Renal pelvis (tissue), 4 donors: ENCODE measurements around the gene ABCB1. TPM values are rescaled to one million over a fixed set of nuclear protein-coding genes. Genes with fewer than 3 reads are reported as not detected.
"Not testable (repeated sequence)": the region's sequence is repeated elsewhere in the genome, so short reads cannot be mapped to it uniquely, and the experiment has no call there.

Experiments
- DNase-seq: peaks from one replicate; pipeline ENCODE4 v3.0.0-alpha.2; 2013
- polyA plus RNA-seq, 3 donors: library from polyadenylated mRNA; unstranded; fragments of 120-200 nt; gene quantifications; one replicate each; pipeline ENCODE4 v1.2.1, GENCODE V29; 2013; ENCODE audit not compliant: insufficient read length in 3 of 3

Gene ABCB1
- polyA plus RNA-seq, 3 donors = 20.3 to 25.8 (median 21.9) TPM

- DNase-seq = no peak
Observed at GRCh38 chr7:87475359-87476178, 125.1 kb downstream of the ABCB1 start, which contains the start of gene ABCB4. Gene ABCB4, minus strand, starts transcription at chr7:87475680. Its CDS starts 215 bp downstream, at chr7:87475465.

DNA sequence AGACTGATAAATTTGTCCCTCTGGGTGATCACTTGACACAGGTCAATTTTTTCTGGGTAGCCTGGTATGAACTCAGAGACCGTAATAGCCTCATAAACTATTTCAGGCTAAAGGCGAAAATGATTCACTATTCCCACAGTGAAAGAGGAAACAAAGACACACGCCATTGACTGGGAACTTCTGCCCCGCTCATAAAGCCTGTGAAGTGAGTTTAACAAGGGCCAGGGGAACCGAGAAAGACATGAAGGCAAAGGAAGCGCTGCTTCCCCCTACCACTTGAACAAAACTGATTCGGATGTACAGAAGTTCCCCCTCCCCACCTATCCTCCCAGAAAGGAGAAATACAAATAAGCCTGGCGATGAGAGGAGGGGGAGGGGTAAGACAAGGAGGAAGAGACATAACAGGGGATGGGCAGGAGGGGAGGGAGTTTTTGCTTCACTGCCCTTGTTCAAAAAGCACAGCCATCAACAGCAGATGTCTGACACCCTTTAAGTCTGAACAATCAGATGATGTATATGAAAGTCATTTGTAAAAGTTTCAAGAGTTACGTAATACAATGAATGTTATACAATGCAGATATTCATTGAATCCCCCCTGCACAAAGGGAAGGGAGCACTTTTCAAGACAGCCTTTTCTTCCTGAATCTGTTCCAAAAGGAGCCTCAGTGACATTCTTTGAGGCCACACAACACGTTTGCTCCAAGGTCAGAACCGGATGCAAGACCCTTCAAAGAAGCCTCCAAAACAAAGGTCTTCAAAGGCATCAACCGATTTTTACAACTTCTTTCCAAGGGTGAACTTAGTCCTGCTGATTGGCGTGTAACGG, 125.9 kb downstream of the ABCB1 start:
- DNase-seq = peak; percentile 36

GRCh38 chr7:87473986-87474385, 126.7 kb downstream of the ABCB1 start:
- DNase-seq = no peak

GRCh38 chr7:87473192-87473591, 127.5 kb downstream of the ABCB1 start:
- no peak for DNase-seq

- no peak for DNase-seq
Observed at GRCh38 chr7:87471473-87471872, 129.2 kb downstream of the ABCB1 start.

DNA sequence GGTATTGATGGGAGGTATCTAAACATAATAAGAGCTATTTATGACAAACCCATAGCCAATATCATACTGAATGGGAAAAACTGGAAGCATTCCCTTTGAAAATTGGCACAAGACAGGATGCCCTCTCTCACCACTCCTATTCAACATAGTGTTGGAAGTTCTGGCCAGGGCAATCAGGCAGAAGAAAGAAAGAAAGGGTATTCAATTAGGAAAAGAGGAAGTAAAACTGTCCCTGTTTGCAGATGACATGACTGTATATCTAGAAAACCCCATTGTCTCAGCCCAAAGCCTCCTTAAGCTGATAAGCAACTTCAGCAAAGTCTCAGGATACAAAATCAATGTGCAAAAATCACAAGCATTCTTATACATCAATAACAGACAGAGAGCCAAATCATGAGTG, 131.5 kb downstream of the ABCB1 start:
- not testable (repeated sequence) for DNase-seq

DNA sequence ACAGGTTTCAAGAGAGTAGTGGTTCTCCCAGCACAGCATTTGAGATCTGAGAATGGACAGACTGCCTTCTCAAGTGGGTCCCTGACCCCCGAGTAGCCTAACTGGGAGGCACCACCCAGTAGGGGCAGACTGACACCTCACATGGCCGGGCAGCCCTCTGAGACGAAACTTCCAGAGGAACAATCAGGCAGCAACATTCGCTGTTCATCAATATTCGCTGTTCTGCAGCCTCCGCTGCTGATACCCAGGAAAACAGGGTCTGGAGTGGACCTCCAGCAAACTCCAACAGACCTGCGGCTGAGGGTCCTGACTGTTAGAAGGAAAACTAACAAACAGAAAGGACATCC, 135.2 kb downstream of the ABCB1 start:
- not testable (repeated sequence) for DNase-seq

DNA sequence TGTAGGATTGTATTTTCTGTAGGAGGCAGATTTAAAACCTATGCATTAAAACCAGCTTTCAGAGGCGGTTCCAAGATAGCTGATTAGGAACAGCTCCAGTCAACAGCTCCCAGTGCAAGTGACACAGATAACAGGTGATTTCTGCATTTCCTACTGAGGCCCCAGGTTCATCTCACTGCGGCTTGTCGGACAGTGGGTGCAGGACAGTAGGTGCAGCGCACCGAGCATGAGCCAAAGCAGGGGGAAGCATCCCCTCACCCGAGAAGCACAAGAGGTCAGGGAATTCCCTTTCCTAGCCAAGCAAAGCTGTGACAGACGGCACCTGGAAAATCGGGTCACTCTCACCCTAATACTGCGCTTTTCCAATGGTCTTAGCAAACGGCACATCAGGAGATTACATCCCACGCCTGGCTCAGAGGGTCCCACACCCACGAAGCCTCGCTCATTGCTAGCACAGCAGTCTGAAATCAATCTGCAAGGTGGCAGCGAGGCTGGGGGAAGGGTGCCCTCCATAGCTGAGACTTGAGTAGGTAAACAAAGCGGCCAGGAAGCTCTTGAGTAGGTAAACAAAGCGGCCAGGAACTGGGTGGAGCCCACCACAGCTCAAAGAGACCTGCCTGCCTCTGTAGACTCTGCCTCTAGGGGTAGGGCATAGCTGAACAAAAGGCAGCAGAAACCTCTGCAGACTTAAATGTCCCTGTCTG, 135.7 kb downstream of the ABCB1 start:
- not testable (repeated sequence) for DNase-seq

- DNase-seq = no peak
Observed at GRCh38 chr7:87463982-87464381, 136.7 kb downstream of the ABCB1 start.

DNA sequence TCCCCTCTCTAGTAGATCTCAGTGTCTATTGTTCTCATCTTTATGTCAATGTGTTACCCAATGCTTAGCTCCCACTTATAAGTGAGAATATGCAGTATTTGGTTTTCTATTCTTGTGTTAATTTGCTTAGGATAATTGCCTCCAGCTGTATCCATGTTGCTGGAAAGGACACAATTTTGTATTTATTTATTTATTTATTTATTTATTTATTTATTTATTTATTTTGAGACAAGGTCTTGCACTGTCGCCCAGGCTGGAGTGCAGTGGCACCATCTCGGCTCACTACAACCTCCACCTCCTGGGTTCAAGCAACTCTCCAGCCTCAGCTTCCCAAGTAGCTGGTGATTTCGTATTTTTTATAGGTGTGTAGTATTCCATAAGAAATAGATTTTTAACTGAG, 140.2 kb downstream of the ABCB1 start:
- DNase-seq = not testable (repeated sequence)

DNA sequence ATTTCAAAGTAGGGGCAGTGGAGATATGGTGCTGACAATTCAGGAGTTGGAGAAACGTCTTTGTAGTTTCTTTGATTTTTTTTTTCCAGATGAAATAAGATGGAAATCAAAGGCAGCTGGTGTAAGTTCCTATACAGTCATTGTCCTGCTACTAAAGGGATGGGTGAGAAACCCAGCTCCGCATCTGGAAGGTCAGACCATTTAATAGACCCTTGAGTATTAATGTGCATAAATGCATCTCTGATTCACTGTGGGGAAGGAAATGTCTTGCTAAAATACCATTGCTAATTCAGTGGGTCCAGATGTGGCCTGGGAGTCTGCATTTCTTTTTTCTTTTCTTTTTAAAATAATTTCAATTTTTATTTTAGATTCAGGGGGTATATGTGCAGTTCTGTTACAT, 140.7 kb downstream of the ABCB1 start:
- no peak for DNase-seq

- DNase-seq = no peak
Observed at GRCh38 chr7:87458148-87458547, 142.5 kb downstream of the ABCB1 start.

GRCh38 chr7:87456247-87456646, 144.4 kb downstream of the ABCB1 start:
- no peak for DNase-seq

Other genes starting within 250 kb of the ABCB1 start
- 1 to 10 TPM; 2.2 to 3.0 (median 2.7) TPM for gene ABCB4, start 125.2 kb downstream of the ABCB1 start, polyA plus RNA-seq
- gene RUNDC3B, start 27.5 kb upstream of the ABCB1 start, polyA plus RNA-seq = 1 to 10 TPM in 2 of 3 donors, under 1 TPM in 1; 0.98 to 1.5 (median 1.5) TPM